Nephron (organoid): ENCODE measurements around the gene PRPS1L1.

Experiments used
- H3K27ac Mint-ChIP-seq, 3 experiments: 2 replicates each; pipeline ENCODE4 v1.8.0; 2020; ENCODE audit warnings: mixed read lengths in 3 of 3, mild to moderate bottlenecking in 2 of 3, moderate library complexity in 1 of 3
- H3K27me3 Mint-ChIP-seq: 2 replicates; pipeline ENCODE4 v1.8.0; 2021; ENCODE audit warnings: low read depth, mild to moderate bottlenecking, moderate library complexity, mixed read lengths
- H3K36me3 Mint-ChIP-seq: 2 replicates; pipeline ENCODE4 v1.8.0; 2020; ENCODE audit warnings: low read depth, mixed read lengths
- H3K4me1 Mint-ChIP-seq: 2 replicates; pipeline ENCODE4 v1.8.0; 2020; ENCODE audit warnings: mixed read lengths
- H3K4me3 Mint-ChIP-seq, 3 experiments: 2 replicates each; pipeline ENCODE4 v1.8.0; 2020; ENCODE audit warnings: mild to moderate bottlenecking in 3 of 3, mixed read lengths in 3 of 3, moderate library complexity in 2 of 3
- H3K9me3 Mint-ChIP-seq: 2 replicates; pipeline ENCODE4 v1.8.0; 2020; ENCODE audit warnings: mixed read lengths
- CTCF ChIP-seq, 3 experiments: fragments of 200-600 bp; sonication (generic); IDR thresholded peaks; one replicate each; pipeline ENCODE4 v1.5.0; 2021; ENCODE audit warnings: antibody characterized with exemption in 3 of 3; ENCODE audit not compliant: unreplicated experiment in 3 of 3

The PRPS1L1 gene

GRCh38 chr7:18027628-18028027 is at the start of gene PRPS1L1:
PRPS1L1 (minus strand) TSS chr7:18027846.
- H3K27ac Mint-ChIP-seq, result no peak within 1 kb of the TSS
- H3K27me3 Mint-ChIP-seq, result no peaks in the 10 kb centered on the region
- no peak within 1 kb of the TSS for H3K4me3 Mint-ChIP-seq
- no peak for TF ChIP-seq CTCF (IDR thresholded peaks at IDR 0.05; ENCODE audit: unreplicated experiment in 3 of 3)
- H3K9me3 Mint-ChIP-seq, result no peaks in the 10 kb centered on the region
- no peaks in the 10 kb centered on the region for H3K36me3 Mint-ChIP-seq
- H3K4me1 Mint-ChIP-seq, result no peaks in the 10 kb centered on the region

GRCh38 chr7:18076461-18076860 is 48.8 kb upstream of the PRPS1L1 start:
- H3K4me1 Mint-ChIP-seq, result no peaks in the 10 kb centered on the region
- H3K9me3 Mint-ChIP-seq, result peaks cover 12% of the 10 kb centered on the region

GRCh38 chr7:18068745-18069144 is 41.1 kb upstream of the PRPS1L1 start:
- H3K36me3 Mint-ChIP-seq, result no peaks in the 10 kb centered on the region
- TF ChIP-seq CTCF (IDR thresholded peaks at IDR 0.05; ENCODE audit: unreplicated experiment in 3 of 3), result no peak

More at GRCh38 chr7:18076461-18076860, 48.8 kb upstream of the PRPS1L1 start:
- no peaks in the 10 kb centered on the region for H3K27me3 Mint-ChIP-seq
- no peak overlapping the region for H3K27ac Mint-ChIP-seq
- no peak for TF ChIP-seq CTCF (IDR thresholded peaks at IDR 0.05; ENCODE audit: unreplicated experiment in 3 of 3)
- no peak overlapping the region for H3K4me3 Mint-ChIP-seq
- H3K36me3 Mint-ChIP-seq, result peaks cover 1% of the 10 kb centered on the region

GRCh38 chr7:18064242-18064838 is 36.7 kb upstream of the PRPS1L1 start:
- no peaks in the 10 kb centered on the region for H3K36me3 Mint-ChIP-seq
- peak in 1 of 3 experiments; percentile 24 for TF ChIP-seq CTCF (IDR thresholded peaks at IDR 0.05; ENCODE audit: unreplicated experiment in 3 of 3)
- H3K9me3 Mint-ChIP-seq, result no peaks in the 10 kb centered on the region
- no peaks in the 10 kb centered on the region for H3K27me3 Mint-ChIP-seq
- no peak overlapping the region for H3K27ac Mint-ChIP-seq
- no peak overlapping the region for H3K4me3 Mint-ChIP-seq
- no peaks in the 10 kb centered on the region for H3K4me1 Mint-ChIP-seq

More at GRCh38 chr7:18068745-18069144, 41.1 kb upstream of the PRPS1L1 start:
- H3K27me3 Mint-ChIP-seq, result no peaks in the 10 kb centered on the region
- H3K4me1 Mint-ChIP-seq, result no peaks in the 10 kb centered on the region
- no peak overlapping the region for H3K4me3 Mint-ChIP-seq
- no peak overlapping the region for H3K27ac Mint-ChIP-seq
- no peaks in the 10 kb centered on the region for H3K9me3 Mint-ChIP-seq

- TF ChIP-seq CTCF (IDR thresholded peaks at IDR 0.05; ENCODE audit: unreplicated experiment in 3 of 3), result no peak
- no peaks in the 10 kb centered on the region for H3K4me1 Mint-ChIP-seq
- no peak overlapping the region for H3K4me3 Mint-ChIP-seq
- H3K36me3 Mint-ChIP-seq, result no peaks in the 10 kb centered on the region
- H3K27ac Mint-ChIP-seq, result no peak overlapping the region
- no peaks in the 10 kb centered on the region for H3K27me3 Mint-ChIP-seq
- no peaks in the 10 kb centered on the region for H3K9me3 Mint-ChIP-seq
Observed at GRCh38 chr7:18063149-18063901, 35.7 kb upstream of the PRPS1L1 start.
